WTC11 (cell line): Measurements from ENCODE around the gene SENP8. TPM values are rescaled to one million over a fixed set of nuclear protein-coding genes. Genes with fewer than 3 reads are reported as not detected.

ENCODE experiments used
- ATAC-seq: fragments of 200-7000 bp; cut with Tn5 transposase; 2 replicates; pipeline ENCODE4 v1.10.0; 2021; ENCODE audit warnings: mild to moderate bottlenecking, moderate library complexity
- CTCF ChIA-PET: fragments of 300-600 bp; sonication (Branson Sonifier 250); formaldehyde crosslinking; loops from one replicate; lab custom pipeline; 2021; ENCODE audit warnings: antibody characterized with exemption; lab: Charles Lee
- POLR2A ChIA-PET: fragments of 350-600 bp; sonication (Branson Sonifier 250); formaldehyde crosslinking; loops from one replicate; lab custom pipeline; 2021; ENCODE audit warnings: antibody characterized with exemption; lab: Charles Lee
- DNase-seq: peaks from one replicate; pipeline ENCODE4 v3.0.0; 2021; ENCODE audit warnings: low spot score
- H3K27ac Mint-ChIP-seq: 2 replicates; pipeline ENCODE4 v1.8.0; 2021; ENCODE audit warnings: mixed read lengths
- H3K27me3 Mint-ChIP-seq: 2 replicates; pipeline ENCODE4 v1.8.0; 2021; ENCODE audit warnings: low read depth, mild to moderate bottlenecking, moderate library complexity, mixed read lengths
- H3K36me3 Mint-ChIP-seq: 2 replicates; pipeline ENCODE4 v1.8.0; 2021; ENCODE audit warnings: mixed read lengths
- H3K4me1 Mint-ChIP-seq: 2 replicates; pipeline ENCODE4 v1.8.0; 2022; ENCODE audit warnings: mixed read lengths
- H3K4me3 Mint-ChIP-seq: 2 replicates; pipeline ENCODE4 v1.8.0; 2021; ENCODE audit warnings: mild to moderate bottlenecking, moderate library complexity, mixed read lengths
- H3K9me3 Mint-ChIP-seq: 2 replicates; pipeline ENCODE4 v1.8.0; 2021; ENCODE audit warnings: mixed read lengths
- CREM ChIP-seq: sonication (generic); formaldehyde crosslinking; IDR thresholded peaks from 2 replicates; pipeline ENCODE4 v1.8.1; 2022; ENCODE audit warnings: mild to moderate bottlenecking, missing genetic modification reagents, moderate library complexity
- ESRRA ChIP-seq: sonication (generic); formaldehyde crosslinking; IDR thresholded peaks from 2 replicates; pipeline ENCODE4 v1.8.1; 2022; ENCODE audit warnings: mild to moderate bottlenecking, missing genetic modification reagents, borderline replicate concordance
- GABPB1 ChIP-seq: sonication (generic); formaldehyde crosslinking; IDR thresholded peaks from 2 replicates; pipeline ENCODE4 v1.8.1; 2023; ENCODE audit warnings: mild to moderate bottlenecking, missing genetic modification reagents
- JAZF1 ChIP-seq: fragments of 250-450 bp; sonication (Bioruptor Pico); IDR thresholded peaks from 2 replicates; pipeline ENCODE4 v1.9.0; 2021; ENCODE audit warnings: moderate library complexity, mild to moderate bottlenecking, inconsistent platforms
- JUN ChIP-seq: sonication (generic); formaldehyde crosslinking; IDR thresholded peaks from 2 replicates; pipeline ENCODE4 v1.8.0; 2023; ENCODE audit warnings: mild to moderate bottlenecking, missing genetic modification reagents
- NFE2L1 ChIP-seq: sonication (generic); formaldehyde crosslinking; IDR thresholded peaks from 2 replicates; pipeline ENCODE4 v1.8.1; 2023; ENCODE audit warnings: missing genetic modification reagents
- NFYB ChIP-seq: sonication (generic); formaldehyde crosslinking; conservative IDR thresholded peaks from 2 replicates; pipeline ENCODE4 v1.8.0; 2022; ENCODE audit warnings: low read depth, missing genetic modification reagents
- RORB ChIP-seq: fragments of 250-450 bp; sonication (Bioruptor Pico); IDR thresholded peaks from 2 replicates; pipeline ENCODE4 v1.9.0; 2021; ENCODE audit warnings: mild to moderate bottlenecking
- SP1 ChIP-seq: sonication (generic); formaldehyde crosslinking; conservative IDR thresholded peaks from 2 replicates; pipeline ENCODE4 v1.8.1; 2022; ENCODE audit warnings: missing genetic modification reagents
- ZNF263 ChIP-seq: sonication (generic); formaldehyde crosslinking; IDR thresholded peaks from 2 replicates; pipeline ENCODE4 v1.8.1; 2022; ENCODE audit warnings: low read depth, mild to moderate bottlenecking, moderate library complexity, missing genetic modification reagents
- ZNF671 ChIP-seq: fragments of 250-450 bp; sonication (Bioruptor Pico); IDR thresholded peaks from 2 replicates; pipeline ENCODE4 v1.8.0; 2021; ENCODE audit warnings: mild to moderate bottlenecking
- total RNA-seq: library from RNA; stranded (reverse); gene quantifications from 3 replicates; pipeline ENCODE4 v1.2.3, GENCODE V29; 2021
- TF ChIP-seq, protein P1 (sequence below): sonication (generic); formaldehyde crosslinking; IDR thresholded peaks from 2 replicates; pipeline ENCODE4 v1.8.1; 2023; ENCODE audit warnings: mild to moderate bottlenecking, missing genetic modification reagents, borderline replicate concordance
- TF ChIP-seq, protein P2 (sequence below): fragments of 250-450 bp; sonication (Bioruptor Pico); IDR thresholded peaks from 2 replicates; pipeline ENCODE4 v2.1.2; 2022; ENCODE audit warnings: mild to moderate bottlenecking, moderate library complexity
- TF ChIP-seq, protein P3 (sequence below): sonication (generic); formaldehyde crosslinking; IDR thresholded peaks from 2 replicates; pipeline ENCODE4 v1.8.0; 2023; ENCODE audit warnings: missing genetic modification reagents
- TF ChIP-seq, protein P4 (sequence below): sonication (generic); formaldehyde crosslinking; IDR thresholded peaks from 2 replicates; pipeline ENCODE4 v1.8.1; 2023; ENCODE audit warnings: mild to moderate bottlenecking, missing genetic modification reagents
- TF ChIP-seq, protein P5 (sequence below): sonication (generic); formaldehyde crosslinking; conservative IDR thresholded peaks from 2 replicates; pipeline ENCODE4 v1.8.1; 2022; ENCODE audit warnings: mild to moderate bottlenecking, missing genetic modification reagents
- TF ChIP-seq, protein P6 (sequence below): sonication (generic); formaldehyde crosslinking; conservative IDR thresholded peaks from 2 replicates; pipeline ENCODE4 v1.8.1; 2023; ENCODE audit warnings: mild to moderate bottlenecking, low read depth, missing genetic modification reagents, moderate library complexity
- TF ChIP-seq, protein P7 (sequence below): fragments of 200-600 bp; IDR thresholded peaks from 2 replicates; pipeline ENCODE4 v1.8.0; 2022; ENCODE audit warnings: antibody characterized with exemption
- TF ChIP-seq, protein P8 (sequence below): sonication (generic); formaldehyde crosslinking; IDR thresholded peaks from 2 replicates; pipeline ENCODE4 v1.8.0; 2022; ENCODE audit warnings: mild to moderate bottlenecking, missing genetic modification reagents

Gene SENP8
- total RNA-seq, 1 experiment from 2014 or later: 6.3 TPM

DNA sequence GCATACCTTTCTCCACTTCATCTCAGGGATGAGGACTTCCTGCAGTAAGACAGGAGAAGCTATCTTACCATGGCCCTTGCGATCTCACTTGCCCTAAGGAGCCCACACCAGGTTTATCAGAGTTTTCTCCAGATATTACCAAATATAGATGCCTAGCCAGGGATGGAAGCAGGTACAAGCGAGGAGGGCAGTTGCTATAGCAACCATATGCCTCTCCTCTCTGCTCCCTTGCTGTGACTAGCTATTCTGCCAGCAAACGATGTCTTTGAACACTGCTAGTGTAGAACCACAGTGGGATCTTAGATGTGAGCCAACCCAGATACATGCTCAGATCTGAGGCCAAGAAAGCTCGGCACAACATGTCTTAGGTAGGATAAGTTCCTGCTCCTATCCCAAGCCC, 45.5 kb downstream of the SENP8 start:
- CTCF ChIA-PET: interaction anchor here (1.2 kb wide), 1 partner anchor 34 kb away, joined by 4 read pairs; no protein-coding TSS in a partner anchor
- Mint-ChIP-seq H3K4me3 (no peak overlapping the region), H3K27ac (no peak overlapping the region), H3K4me1 (peaks cover 4% of the 10 kb centered on the region), H3K9me3 (no peaks in the 10 kb centered on the region), H3K36me3 (no peaks in the 10 kb centered on the region), H3K27me3 (no peaks in the 10 kb centered on the region)
- no peak for DNase-seq
- TF ChIP-seq, protein P1, sequence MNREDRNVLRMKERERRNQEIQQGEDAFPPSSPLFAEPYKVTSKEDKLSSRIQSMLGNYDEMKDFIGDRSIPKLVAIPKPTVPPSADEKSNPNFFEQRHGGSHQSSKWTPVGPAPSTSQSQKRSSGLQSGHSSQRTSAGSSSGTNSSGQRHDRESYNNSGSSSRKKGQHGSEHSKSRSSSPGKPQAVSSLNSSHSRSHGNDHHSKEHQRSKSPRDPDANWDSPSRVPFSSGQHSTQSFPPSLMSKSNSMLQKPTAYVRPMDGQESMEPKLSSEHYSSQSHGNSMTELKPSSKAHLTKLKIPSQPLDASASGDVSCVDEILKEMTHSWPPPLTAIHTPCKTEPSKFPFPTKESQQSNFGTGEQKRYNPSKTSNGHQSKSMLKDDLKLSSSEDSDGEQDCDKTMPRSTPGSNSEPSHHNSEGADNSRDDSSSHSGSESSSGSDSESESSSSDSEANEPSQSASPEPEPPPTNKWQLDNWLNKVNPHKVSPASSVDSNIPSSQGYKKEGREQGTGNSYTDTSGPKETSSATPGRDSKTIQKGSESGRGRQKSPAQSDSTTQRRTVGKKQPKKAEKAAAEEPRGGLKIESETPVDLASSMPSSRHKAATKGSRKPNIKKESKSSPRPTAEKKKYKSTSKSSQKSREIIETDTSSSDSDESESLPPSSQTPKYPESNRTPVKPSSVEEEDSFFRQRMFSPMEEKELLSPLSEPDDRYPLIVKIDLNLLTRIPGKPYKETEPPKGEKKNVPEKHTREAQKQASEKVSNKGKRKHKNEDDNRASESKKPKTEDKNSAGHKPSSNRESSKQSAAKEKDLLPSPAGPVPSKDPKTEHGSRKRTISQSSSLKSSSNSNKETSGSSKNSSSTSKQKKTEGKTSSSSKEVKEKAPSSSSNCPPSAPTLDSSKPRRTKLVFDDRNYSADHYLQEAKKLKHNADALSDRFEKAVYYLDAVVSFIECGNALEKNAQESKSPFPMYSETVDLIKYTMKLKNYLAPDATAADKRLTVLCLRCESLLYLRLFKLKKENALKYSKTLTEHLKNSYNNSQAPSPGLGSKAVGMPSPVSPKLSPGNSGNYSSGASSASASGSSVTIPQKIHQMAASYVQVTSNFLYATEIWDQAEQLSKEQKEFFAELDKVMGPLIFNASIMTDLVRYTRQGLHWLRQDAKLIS (CRISPR knock-in tag): no peak
- TF ChIP-seq, protein P2, sequence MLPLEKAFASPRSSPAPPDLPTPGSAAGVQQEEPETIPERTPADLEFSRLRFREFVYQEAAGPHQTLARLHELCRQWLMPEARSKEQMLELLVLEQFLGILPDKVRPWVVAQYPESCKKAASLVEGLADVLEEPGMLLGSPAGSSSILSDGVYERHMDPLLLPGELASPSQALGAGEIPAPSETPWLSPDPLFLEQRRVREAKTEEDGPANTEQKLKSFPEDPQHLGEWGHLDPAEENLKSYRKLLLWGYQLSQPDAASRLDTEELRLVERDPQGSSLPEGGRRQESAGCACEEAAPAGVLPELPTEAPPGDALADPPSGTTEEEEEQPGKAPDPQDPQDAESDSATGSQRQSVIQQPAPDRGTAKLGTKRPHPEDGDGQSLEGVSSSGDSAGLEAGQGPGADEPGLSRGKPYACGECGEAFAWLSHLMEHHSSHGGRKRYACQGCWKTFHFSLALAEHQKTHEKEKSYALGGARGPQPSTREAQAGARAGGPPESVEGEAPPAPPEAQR: no peak
- TF ChIP-seq, protein P3, sequence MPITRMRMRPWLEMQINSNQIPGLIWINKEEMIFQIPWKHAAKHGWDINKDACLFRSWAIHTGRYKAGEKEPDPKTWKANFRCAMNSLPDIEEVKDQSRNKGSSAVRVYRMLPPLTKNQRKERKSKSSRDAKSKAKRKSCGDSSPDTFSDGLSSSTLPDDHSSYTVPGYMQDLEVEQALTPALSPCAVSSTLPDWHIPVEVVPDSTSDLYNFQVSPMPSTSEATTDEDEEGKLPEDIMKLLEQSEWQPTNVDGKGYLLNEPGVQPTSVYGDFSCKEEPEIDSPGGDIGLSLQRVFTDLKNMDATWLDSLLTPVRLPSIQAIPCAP: no peak
- TF ChIP-seq CREM (CRISPR knock-in tag) (no peak), ZNF671 (CRISPR knock-in tag) (no peak), ZNF263 (CRISPR knock-in tag) (no peak), JAZF1 (CRISPR knock-in tag) (no peak), RORB (CRISPR knock-in tag) (no peak), GABPB1 (CRISPR knock-in tag) (no peak), NFYB (CRISPR knock-in tag) (no peak), SP1 (no peak)
- TF ChIP-seq, protein P4, sequence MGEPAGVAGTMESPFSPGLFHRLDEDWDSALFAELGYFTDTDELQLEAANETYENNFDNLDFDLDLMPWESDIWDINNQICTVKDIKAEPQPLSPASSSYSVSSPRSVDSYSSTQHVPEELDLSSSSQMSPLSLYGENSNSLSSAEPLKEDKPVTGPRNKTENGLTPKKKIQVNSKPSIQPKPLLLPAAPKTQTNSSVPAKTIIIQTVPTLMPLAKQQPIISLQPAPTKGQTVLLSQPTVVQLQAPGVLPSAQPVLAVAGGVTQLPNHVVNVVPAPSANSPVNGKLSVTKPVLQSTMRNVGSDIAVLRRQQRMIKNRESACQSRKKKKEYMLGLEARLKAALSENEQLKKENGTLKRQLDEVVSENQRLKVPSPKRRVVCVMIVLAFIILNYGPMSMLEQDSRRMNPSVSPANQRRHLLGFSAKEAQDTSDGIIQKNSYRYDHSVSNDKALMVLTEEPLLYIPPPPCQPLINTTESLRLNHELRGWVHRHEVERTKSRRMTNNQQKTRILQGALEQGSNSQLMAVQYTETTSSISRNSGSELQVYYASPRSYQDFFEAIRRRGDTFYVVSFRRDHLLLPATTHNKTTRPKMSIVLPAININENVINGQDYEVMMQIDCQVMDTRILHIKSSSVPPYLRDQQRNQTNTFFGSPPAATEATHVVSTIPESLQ: no peak
- TF ChIP-seq, protein P5, sequence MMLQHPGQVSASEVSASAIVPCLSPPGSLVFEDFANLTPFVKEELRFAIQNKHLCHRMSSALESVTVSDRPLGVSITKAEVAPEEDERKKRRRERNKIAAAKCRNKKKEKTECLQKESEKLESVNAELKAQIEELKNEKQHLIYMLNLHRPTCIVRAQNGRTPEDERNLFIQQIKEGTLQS: no peak
- POLR2A ChIA-PET: interaction anchor here (0.7 kb wide), 1 partner anchor 45 kb away, joined by 3 read pairs; the partner anchor contains the start of gene SENP8
- no peak for ATAC-seq

DNA sequence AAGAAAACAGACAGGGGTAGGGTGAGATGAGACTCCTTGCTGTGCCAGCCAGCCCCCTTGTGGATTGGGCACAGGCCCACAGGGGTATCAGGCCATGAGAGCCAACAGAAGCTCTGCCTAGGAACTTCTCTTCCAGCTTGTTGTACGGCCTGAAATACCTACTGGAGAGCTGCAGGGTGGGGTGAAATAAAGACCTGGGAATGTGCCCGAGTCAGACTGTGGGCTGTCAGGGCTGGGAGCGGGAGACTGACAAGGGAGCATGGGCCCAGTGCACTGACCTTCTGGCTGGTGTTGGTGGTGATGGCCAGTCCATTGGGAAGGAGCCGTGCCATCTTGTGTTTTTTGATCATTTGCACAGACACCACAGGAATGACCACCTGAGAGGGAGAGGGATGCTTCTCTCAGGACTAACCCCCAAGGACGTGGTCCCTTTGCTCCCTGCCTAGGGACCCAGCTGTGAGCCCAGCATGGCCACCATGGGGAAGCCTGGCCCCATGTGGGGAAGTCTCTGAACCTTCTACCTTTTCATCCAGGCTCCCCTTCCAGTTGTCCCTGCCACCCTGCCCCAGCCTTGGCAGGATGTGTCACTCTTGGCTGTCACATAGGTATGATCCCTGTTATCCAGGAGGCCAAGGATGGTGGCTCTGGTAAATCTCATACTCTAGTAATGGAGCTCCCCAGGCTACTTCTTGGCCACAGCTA, 48.7 kb downstream of the SENP8 start:
- Mint-ChIP-seq H3K4me3 (no peak overlapping the region), H3K27ac (no peak overlapping the region)
- no peak for ATAC-seq
- TF ChIP-seq NFE2L1 (no peak), ESRRA (CRISPR knock-in tag) (no peak), JUN (CRISPR knock-in tag) (no peak)
- TF ChIP-seq, protein P6, sequence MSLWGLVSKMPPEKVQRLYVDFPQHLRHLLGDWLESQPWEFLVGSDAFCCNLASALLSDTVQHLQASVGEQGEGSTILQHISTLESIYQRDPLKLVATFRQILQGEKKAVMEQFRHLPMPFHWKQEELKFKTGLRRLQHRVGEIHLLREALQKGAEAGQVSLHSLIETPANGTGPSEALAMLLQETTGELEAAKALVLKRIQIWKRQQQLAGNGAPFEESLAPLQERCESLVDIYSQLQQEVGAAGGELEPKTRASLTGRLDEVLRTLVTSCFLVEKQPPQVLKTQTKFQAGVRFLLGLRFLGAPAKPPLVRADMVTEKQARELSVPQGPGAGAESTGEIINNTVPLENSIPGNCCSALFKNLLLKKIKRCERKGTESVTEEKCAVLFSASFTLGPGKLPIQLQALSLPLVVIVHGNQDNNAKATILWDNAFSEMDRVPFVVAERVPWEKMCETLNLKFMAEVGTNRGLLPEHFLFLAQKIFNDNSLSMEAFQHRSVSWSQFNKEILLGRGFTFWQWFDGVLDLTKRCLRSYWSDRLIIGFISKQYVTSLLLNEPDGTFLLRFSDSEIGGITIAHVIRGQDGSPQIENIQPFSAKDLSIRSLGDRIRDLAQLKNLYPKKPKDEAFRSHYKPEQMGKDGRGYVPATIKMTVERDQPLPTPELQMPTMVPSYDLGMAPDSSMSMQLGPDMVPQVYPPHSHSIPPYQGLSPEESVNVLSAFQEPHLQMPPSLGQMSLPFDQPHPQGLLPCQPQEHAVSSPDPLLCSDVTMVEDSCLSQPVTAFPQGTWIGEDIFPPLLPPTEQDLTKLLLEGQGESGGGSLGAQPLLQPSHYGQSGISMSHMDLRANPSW (CRISPR knock-in tag): no peak
- TF ChIP-seq, protein P7, sequence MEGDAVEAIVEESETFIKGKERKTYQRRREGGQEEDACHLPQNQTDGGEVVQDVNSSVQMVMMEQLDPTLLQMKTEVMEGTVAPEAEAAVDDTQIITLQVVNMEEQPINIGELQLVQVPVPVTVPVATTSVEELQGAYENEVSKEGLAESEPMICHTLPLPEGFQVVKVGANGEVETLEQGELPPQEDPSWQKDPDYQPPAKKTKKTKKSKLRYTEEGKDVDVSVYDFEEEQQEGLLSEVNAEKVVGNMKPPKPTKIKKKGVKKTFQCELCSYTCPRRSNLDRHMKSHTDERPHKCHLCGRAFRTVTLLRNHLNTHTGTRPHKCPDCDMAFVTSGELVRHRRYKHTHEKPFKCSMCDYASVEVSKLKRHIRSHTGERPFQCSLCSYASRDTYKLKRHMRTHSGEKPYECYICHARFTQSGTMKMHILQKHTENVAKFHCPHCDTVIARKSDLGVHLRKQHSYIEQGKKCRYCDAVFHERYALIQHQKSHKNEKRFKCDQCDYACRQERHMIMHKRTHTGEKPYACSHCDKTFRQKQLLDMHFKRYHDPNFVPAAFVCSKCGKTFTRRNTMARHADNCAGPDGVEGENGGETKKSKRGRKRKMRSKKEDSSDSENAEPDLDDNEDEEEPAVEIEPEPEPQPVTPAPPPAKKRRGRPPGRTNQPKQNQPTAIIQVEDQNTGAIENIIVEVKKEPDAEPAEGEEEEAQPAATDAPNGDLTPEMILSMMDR: no peak
- TF ChIP-seq, protein P8, sequence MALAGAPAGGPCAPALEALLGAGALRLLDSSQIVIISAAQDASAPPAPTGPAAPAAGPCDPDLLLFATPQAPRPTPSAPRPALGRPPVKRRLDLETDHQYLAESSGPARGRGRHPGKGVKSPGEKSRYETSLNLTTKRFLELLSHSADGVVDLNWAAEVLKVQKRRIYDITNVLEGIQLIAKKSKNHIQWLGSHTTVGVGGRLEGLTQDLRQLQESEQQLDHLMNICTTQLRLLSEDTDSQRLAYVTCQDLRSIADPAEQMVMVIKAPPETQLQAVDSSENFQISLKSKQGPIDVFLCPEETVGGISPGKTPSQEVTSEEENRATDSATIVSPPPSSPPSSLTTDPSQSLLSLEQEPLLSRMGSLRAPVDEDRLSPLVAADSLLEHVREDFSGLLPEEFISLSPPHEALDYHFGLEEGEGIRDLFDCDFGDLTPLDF (CRISPR knock-in tag): no peak

More for the DNA sequence above, 48.7 kb downstream of the SENP8 start:
- ChIA-PET POLR2A (no interaction called here), CTCF (no interaction called here)
- no peak for DNase-seq
- H3K9me3 Mint-ChIP-seq: no peaks in the 10 kb centered on the region
- no peaks in the 10 kb centered on the region for H3K27me3 Mint-ChIP-seq
- no peaks in the 10 kb centered on the region for H3K36me3 Mint-ChIP-seq
- peaks cover 11% of the 10 kb centered on the region for H3K4me1 Mint-ChIP-seq
